Measurements from ENCODE around the gene PPP5C.
"Not testable (repeated sequence)": the region's sequence is repeated elsewhere in the genome, so short reads cannot be mapped to it uniquely, and the experiment has no call there.

PPP5C gene

GRCh38 chr19:46303691-46304397 is 43.0 kb upstream of the PPP5C start:
- DNase-seq (ENCODE audit: low read depth) = no peak
- TF ChIP-seq MAX (IDR thresholded peaks at IDR 0.05; ENCODE audit: low read depth, low read length) = no peak
- no peak for TF ChIP-seq POLR2A (IDR thresholded peaks at IDR 0.05; ENCODE audit: extremely low read depth, insufficient read length)
- no peak overlapping the region for H3K4me3 ChIP-seq (ENCODE audit: low read depth, low read length)

GRCh38 chr19:46306501-46306900 is 40.4 kb upstream of the PPP5C start:
- no peak overlapping the region for H3K4me3 ChIP-seq (ENCODE audit: low read depth, low read length)
- DNase-seq (ENCODE audit: low read depth) = no peak
- no peak for TF ChIP-seq MAX (IDR thresholded peaks at IDR 0.05; ENCODE audit: low read depth, low read length)

- no peak for DNase-seq (ENCODE audit: low read depth)
- no peak overlapping the region for H3K4me3 ChIP-seq (ENCODE audit: low read depth, low read length)
- no peak for TF ChIP-seq MAX (IDR thresholded peaks at IDR 0.05; ENCODE audit: low read depth, low read length)
- TF ChIP-seq POLR2A (IDR thresholded peaks at IDR 0.05; ENCODE audit: extremely low read depth, insufficient read length) = no peak
- no peak for TF ChIP-seq MYC (IDR thresholded peaks at IDR 0.05; ENCODE audit: low read depth, low read length)
- TF ChIP-seq CTCF (IDR thresholded peaks at IDR 0.05; ENCODE audit: low read depth, low read length) = no peak
Observed at GRCh38 chr19:46308510-46308909, 38.4 kb upstream of the PPP5C start.

GRCh38 chr19:46309056-46309455 is 37.8 kb upstream of the PPP5C start:
- no peak overlapping the region for H3K4me3 ChIP-seq (ENCODE audit: low read depth, low read length)
- no peak for DNase-seq (ENCODE audit: low read depth)
- TF ChIP-seq MAX (IDR thresholded peaks at IDR 0.05; ENCODE audit: low read depth, low read length) = no peak
- TF ChIP-seq CTCF (IDR thresholded peaks at IDR 0.05; ENCODE audit: low read depth, low read length) = no peak
- no peak for TF ChIP-seq MYC (IDR thresholded peaks at IDR 0.05; ENCODE audit: low read depth, low read length)
- no peak for TF ChIP-seq POLR2A (IDR thresholded peaks at IDR 0.05; ENCODE audit: extremely low read depth, insufficient read length)

GRCh38 chr19:46311444-46311843 is 35.4 kb upstream of the PPP5C start:
- DNase-seq (ENCODE audit: low read depth) = no peak
- TF ChIP-seq MYC (IDR thresholded peaks at IDR 0.05; ENCODE audit: low read depth, low read length) (no peak), MAX (IDR thresholded peaks at IDR 0.05; ENCODE audit: low read depth, low read length) (no peak), POLR2A (IDR thresholded peaks at IDR 0.05; ENCODE audit: extremely low read depth, insufficient read length) (no peak), CTCF (IDR thresholded peaks at IDR 0.05; ENCODE audit: low read depth, low read length) (no peak)
- H3K4me3 ChIP-seq (ENCODE audit: low read depth, low read length) = no peak overlapping the region

GRCh38 chr19:46313540-46314469 is 33.1 kb upstream of the PPP5C start:
- DNase-seq (ENCODE audit: low read depth); H3K4me3 ChIP-seq (ENCODE audit: low read depth, low read length): not testable (repeated sequence)

- no peak for DNase-seq (ENCODE audit: low read depth)
- TF ChIP-seq POLR2A (IDR thresholded peaks at IDR 0.05; ENCODE audit: extremely low read depth, insufficient read length) = no peak
- no peak for TF ChIP-seq CTCF (IDR thresholded peaks at IDR 0.05; ENCODE audit: low read depth, low read length)
- no peak for TF ChIP-seq MAX (IDR thresholded peaks at IDR 0.05; ENCODE audit: low read depth, low read length)
- TF ChIP-seq MYC (IDR thresholded peaks at IDR 0.05; ENCODE audit: low read depth, low read length) = no peak
- H3K4me3 ChIP-seq (ENCODE audit: low read depth, low read length) = no peak overlapping the region
Observed at GRCh38 chr19:46317339-46317738, 29.5 kb upstream of the PPP5C start.
